WTC11 (cell line): ENCODE results near the gene IL10RA.

ENCODE experiments used
- ATF1 ChIP-seq: sonication (generic); formaldehyde crosslinking; IDR thresholded peaks from 2 replicates; pipeline ENCODE4 v1.8.1; 2023; ENCODE audit warnings: mild to moderate bottlenecking, moderate library complexity, missing genetic modification reagents
- ETV6 ChIP-seq: sonication (generic); formaldehyde crosslinking; IDR thresholded peaks from 2 replicates; pipeline ENCODE4 v1.8.1; 2022; ENCODE audit warnings: mild to moderate bottlenecking, missing genetic modification reagents
- NFE2L1 ChIP-seq: sonication (generic); formaldehyde crosslinking; IDR thresholded peaks from 2 replicates; pipeline ENCODE4 v1.8.1; 2023; ENCODE audit warnings: missing genetic modification reagents
- NFYB ChIP-seq: sonication (generic); formaldehyde crosslinking; conservative IDR thresholded peaks from 2 replicates; pipeline ENCODE4 v1.8.0; 2022; ENCODE audit warnings: low read depth, missing genetic modification reagents
- SP1 ChIP-seq: sonication (generic); formaldehyde crosslinking; conservative IDR thresholded peaks from 2 replicates; pipeline ENCODE4 v1.8.1; 2022; ENCODE audit warnings: missing genetic modification reagents
- TF ChIP-seq, protein P1 (sequence below): fragments of 200-600 bp; IDR thresholded peaks from 2 replicates; pipeline ENCODE4 v1.8.0; 2022; ENCODE audit warnings: antibody characterized with exemption
- TF ChIP-seq, protein P2 (sequence below): sonication (generic); formaldehyde crosslinking; IDR thresholded peaks from 2 replicates; pipeline ENCODE4 v1.8.0; 2023; ENCODE audit warnings: missing genetic modification reagents
- TF ChIP-seq, protein P3 (sequence below): sonication (generic); formaldehyde crosslinking; IDR thresholded peaks from 2 replicates; pipeline ENCODE4 v1.8.1; 2023; ENCODE audit warnings: mild to moderate bottlenecking, moderate library complexity, missing genetic modification reagents
- TF ChIP-seq, protein P4 (sequence below): sonication (generic); formaldehyde crosslinking; IDR thresholded peaks from 2 replicates; pipeline ENCODE4 v1.8.1; 2023; ENCODE audit warnings: mild to moderate bottlenecking, missing genetic modification reagents, borderline replicate concordance
- TF ChIP-seq, protein P5 (sequence below): sonication (generic); formaldehyde crosslinking; IDR thresholded peaks from 2 replicates; pipeline ENCODE4 v1.8.0; 2022; ENCODE audit warnings: mild to moderate bottlenecking, missing genetic modification reagents
- TF ChIP-seq, protein P6 (sequence below): sonication (generic); formaldehyde crosslinking; IDR thresholded peaks from 2 replicates; pipeline ENCODE4 v1.8.1; 2022; ENCODE audit warnings: mild to moderate bottlenecking, moderate library complexity, missing genetic modification reagents
- TF ChIP-seq, protein P7 (sequence below): sonication (generic); formaldehyde crosslinking; IDR thresholded peaks from 2 replicates; pipeline ENCODE4 v1.8.0; 2022; ENCODE audit warnings: mild to moderate bottlenecking, missing genetic modification reagents
- TF ChIP-seq, protein P8 (sequence below): sonication (generic); formaldehyde crosslinking; IDR thresholded peaks from 2 replicates; pipeline ENCODE4 v1.8.0; 2023; ENCODE audit warnings: mild to moderate bottlenecking, missing genetic modification reagents

DNA sequence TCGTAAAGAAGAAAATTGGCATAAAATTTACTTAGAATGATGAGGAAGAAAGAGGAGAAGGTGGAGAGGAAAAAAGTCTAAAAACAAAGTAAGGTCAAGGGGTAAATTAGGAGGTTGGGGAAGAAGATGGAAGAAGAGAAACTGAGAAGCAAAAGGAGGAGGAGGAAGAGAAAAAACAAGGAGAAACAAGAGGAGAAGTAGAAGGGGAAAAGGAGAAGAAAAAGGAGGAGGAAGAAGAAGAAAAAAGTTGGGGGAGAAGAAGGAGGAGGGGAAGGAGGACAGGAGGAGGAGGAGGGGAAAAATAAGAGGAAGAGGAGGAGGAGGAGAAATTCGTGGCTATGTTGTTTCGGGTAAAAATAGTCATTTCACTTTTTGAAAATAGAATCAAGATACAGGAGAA lies 42.4 kb downstream of the IL10RA start:
- TF ChIP-seq, protein P1, sequence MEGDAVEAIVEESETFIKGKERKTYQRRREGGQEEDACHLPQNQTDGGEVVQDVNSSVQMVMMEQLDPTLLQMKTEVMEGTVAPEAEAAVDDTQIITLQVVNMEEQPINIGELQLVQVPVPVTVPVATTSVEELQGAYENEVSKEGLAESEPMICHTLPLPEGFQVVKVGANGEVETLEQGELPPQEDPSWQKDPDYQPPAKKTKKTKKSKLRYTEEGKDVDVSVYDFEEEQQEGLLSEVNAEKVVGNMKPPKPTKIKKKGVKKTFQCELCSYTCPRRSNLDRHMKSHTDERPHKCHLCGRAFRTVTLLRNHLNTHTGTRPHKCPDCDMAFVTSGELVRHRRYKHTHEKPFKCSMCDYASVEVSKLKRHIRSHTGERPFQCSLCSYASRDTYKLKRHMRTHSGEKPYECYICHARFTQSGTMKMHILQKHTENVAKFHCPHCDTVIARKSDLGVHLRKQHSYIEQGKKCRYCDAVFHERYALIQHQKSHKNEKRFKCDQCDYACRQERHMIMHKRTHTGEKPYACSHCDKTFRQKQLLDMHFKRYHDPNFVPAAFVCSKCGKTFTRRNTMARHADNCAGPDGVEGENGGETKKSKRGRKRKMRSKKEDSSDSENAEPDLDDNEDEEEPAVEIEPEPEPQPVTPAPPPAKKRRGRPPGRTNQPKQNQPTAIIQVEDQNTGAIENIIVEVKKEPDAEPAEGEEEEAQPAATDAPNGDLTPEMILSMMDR: no peak
- TF ChIP-seq NFYB (CRISPR knock-in tag) (no peak), SP1 (CRISPR knock-in tag) (no peak), ETV6 (CRISPR knock-in tag) (no peak), NFE2L1 (no peak), ATF1 (CRISPR knock-in tag) (no peak)
- TF ChIP-seq, protein P2, sequence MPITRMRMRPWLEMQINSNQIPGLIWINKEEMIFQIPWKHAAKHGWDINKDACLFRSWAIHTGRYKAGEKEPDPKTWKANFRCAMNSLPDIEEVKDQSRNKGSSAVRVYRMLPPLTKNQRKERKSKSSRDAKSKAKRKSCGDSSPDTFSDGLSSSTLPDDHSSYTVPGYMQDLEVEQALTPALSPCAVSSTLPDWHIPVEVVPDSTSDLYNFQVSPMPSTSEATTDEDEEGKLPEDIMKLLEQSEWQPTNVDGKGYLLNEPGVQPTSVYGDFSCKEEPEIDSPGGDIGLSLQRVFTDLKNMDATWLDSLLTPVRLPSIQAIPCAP (CRISPR knock-in tag): no peak
- TF ChIP-seq, protein P3, sequence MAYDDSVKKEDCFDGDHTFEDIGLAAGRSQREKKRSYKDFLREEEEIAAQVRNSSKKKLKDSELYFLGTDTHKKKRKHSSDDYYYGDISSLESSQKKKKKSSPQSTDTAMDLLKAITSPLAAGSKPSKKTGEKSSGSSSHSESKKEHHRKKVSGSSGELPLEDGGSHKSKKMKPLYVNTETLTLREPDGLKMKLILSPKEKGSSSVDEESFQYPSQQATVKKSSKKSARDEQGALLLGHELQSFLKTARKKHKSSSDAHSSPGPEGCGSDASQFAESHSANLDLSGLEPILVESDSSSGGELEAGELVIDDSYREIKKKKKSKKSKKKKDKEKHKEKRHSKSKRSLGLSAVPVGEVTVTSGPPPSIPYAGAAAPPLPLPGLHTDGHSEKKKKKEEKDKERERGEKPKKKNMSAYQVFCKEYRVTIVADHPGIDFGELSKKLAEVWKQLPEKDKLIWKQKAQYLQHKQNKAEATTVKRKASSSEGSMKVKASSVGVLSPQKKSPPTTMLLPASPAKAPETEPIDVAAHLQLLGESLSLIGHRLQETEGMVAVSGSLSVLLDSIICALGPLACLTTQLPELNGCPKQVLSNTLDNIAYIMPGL (CRISPR knock-in tag): no peak
- TF ChIP-seq, protein P4, sequence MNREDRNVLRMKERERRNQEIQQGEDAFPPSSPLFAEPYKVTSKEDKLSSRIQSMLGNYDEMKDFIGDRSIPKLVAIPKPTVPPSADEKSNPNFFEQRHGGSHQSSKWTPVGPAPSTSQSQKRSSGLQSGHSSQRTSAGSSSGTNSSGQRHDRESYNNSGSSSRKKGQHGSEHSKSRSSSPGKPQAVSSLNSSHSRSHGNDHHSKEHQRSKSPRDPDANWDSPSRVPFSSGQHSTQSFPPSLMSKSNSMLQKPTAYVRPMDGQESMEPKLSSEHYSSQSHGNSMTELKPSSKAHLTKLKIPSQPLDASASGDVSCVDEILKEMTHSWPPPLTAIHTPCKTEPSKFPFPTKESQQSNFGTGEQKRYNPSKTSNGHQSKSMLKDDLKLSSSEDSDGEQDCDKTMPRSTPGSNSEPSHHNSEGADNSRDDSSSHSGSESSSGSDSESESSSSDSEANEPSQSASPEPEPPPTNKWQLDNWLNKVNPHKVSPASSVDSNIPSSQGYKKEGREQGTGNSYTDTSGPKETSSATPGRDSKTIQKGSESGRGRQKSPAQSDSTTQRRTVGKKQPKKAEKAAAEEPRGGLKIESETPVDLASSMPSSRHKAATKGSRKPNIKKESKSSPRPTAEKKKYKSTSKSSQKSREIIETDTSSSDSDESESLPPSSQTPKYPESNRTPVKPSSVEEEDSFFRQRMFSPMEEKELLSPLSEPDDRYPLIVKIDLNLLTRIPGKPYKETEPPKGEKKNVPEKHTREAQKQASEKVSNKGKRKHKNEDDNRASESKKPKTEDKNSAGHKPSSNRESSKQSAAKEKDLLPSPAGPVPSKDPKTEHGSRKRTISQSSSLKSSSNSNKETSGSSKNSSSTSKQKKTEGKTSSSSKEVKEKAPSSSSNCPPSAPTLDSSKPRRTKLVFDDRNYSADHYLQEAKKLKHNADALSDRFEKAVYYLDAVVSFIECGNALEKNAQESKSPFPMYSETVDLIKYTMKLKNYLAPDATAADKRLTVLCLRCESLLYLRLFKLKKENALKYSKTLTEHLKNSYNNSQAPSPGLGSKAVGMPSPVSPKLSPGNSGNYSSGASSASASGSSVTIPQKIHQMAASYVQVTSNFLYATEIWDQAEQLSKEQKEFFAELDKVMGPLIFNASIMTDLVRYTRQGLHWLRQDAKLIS (CRISPR knock-in tag): no peak
- TF ChIP-seq, protein P5, sequence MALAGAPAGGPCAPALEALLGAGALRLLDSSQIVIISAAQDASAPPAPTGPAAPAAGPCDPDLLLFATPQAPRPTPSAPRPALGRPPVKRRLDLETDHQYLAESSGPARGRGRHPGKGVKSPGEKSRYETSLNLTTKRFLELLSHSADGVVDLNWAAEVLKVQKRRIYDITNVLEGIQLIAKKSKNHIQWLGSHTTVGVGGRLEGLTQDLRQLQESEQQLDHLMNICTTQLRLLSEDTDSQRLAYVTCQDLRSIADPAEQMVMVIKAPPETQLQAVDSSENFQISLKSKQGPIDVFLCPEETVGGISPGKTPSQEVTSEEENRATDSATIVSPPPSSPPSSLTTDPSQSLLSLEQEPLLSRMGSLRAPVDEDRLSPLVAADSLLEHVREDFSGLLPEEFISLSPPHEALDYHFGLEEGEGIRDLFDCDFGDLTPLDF (CRISPR knock-in tag): no peak
- TF ChIP-seq, protein P6, sequence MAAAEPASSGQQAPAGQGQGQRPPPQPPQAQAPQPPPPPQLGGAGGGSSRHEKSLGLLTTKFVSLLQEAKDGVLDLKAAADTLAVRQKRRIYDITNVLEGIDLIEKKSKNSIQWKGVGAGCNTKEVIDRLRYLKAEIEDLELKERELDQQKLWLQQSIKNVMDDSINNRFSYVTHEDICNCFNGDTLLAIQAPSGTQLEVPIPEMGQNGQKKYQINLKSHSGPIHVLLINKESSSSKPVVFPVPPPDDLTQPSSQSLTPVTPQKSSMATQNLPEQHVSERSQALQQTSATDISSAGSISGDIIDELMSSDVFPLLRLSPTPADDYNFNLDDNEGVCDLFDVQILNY (CRISPR knock-in tag): no peak
- TF ChIP-seq, protein P7, sequence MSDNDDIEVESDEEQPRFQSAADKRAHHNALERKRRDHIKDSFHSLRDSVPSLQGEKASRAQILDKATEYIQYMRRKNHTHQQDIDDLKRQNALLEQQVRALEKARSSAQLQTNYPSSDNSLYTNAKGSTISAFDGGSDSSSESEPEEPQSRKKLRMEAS (CRISPR knock-in tag): no peak
- TF ChIP-seq, protein P8, sequence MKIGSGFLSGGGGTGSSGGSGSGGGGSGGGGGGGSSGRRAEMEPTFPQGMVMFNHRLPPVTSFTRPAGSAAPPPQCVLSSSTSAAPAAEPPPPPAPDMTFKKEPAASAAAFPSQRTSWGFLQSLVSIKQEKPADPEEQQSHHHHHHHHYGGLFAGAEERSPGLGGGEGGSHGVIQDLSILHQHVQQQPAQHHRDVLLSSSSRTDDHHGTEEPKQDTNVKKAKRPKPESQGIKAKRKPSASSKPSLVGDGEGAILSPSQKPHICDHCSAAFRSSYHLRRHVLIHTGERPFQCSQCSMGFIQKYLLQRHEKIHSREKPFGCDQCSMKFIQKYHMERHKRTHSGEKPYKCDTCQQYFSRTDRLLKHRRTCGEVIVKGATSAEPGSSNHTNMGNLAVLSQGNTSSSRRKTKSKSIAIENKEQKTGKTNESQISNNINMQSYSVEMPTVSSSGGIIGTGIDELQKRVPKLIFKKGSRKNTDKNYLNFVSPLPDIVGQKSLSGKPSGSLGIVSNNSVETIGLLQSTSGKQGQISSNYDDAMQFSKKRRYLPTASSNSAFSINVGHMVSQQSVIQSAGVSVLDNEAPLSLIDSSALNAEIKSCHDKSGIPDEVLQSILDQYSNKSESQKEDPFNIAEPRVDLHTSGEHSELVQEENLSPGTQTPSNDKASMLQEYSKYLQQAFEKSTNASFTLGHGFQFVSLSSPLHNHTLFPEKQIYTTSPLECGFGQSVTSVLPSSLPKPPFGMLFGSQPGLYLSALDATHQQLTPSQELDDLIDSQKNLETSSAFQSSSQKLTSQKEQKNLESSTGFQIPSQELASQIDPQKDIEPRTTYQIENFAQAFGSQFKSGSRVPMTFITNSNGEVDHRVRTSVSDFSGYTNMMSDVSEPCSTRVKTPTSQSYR (CRISPR knock-in tag): no peak
